Sigmoid colon (tissue), 4 donors: Measurements from ENCODE around the gene ANKRD45.

Source experiments
- CTCF ChIP-seq, 4 experiments: fragments of 450-650 bp in 3 of 4; fragments of 200-600 bp in 1 of 4; IDR thresholded peaks; one replicate each; pipeline ENCODE4 v1.5.1; 2016 to 2019; ENCODE audit warnings: antibody characterized with exemption in 4 of 4, mild to moderate bottlenecking in 3 of 4, moderate library complexity in 2 of 4
- EP300 ChIP-seq, 4 donors: sonication (generic); formaldehyde crosslinking; IDR thresholded peaks; one replicate each; pipeline ENCODE4 v1.6.1; 2017; ENCODE audit warnings: antibody characterized with exemption in 4 of 4
- POLR2A ChIP-seq, 2 donors: fragments of 450-650 bp; IDR thresholded peaks; one replicate each; pipeline ENCODE4 v1.6.1; 2016; ENCODE audit warnings: antibody characterized with exemption in 2 of 2, mild to moderate bottlenecking in 2 of 2, moderate library complexity in 2 of 2

- TF ChIP-seq CTCF (IDR thresholded peaks at IDR 0.05) (no peak), POLR2A (IDR thresholded peaks at IDR 0.05) (no peak), EP300 (IDR thresholded peaks at IDR 0.05) (no peak)
These were observed 109.3 kb downstream of the ANKRD45 start for GRCh38 chr1:173560285-173560880.
